ENCODE results near the gene TP53I13. TPM values are rescaled to one million over a fixed set of nuclear protein-coding genes. Genes with fewer than 3 reads are reported as not detected.

Gene TP53I13
- total RNA-seq, 1 experiment from 2014 or later: 123 TPM

- H3K36me3 ChIP-seq (ENCODE audit: control insufficient read depth, insufficient read depth, low read length): 0 out of 2 replicates have a peak, but pooled peaks cover 2% of the 10 kb centered on the region
- no peaks in the 10 kb centered on the region for H3K27me3 ChIP-seq (ENCODE audit: control insufficient read depth, insufficient read depth, low read length)
- no peaks in the 10 kb centered on the region for H3K4me1 ChIP-seq (ENCODE audit: control insufficient read depth, insufficient read depth, low read length)
- ATAC-seq (no peak), DNase-seq (ENCODE audit: low read depth, low spot score) (no peak)
- intact Hi-C loops (cut with micrococcal nuclease; ENCODE audit: unreplicated experiment) (no loop called here), in situ Hi-C loops (cut with HindIII; ENCODE audit: low pct_unique_long_range_greater_than_20kb, low sequenced_read_pairs) (no loop called here)
- no TSS peak for BruUV-seq (replicated peaks)
- H3K27ac ChIP-seq (ENCODE audit: low read length): no peak overlapping the region
- CTCF ChIA-PET: interaction anchor here (0.5 kb wide), 1 partner anchor 225 kb away, joined by 8 read pairs; no protein-coding TSS in a partner anchor
- no peaks in the 10 kb centered on the region for H3K9me3 ChIP-seq (ENCODE audit: control insufficient read depth, insufficient read depth, low read depth, low read length)
- no peak overlapping the region for H3K4me3 ChIP-seq (ENCODE audit: low read depth in 2 of 2, low read length in 2 of 2)
- TF ChIP-seq CTCF (IDR thresholded peaks at IDR 0.05): no peak
- TF ChIP-seq POLR2AphosphoS5 (IDR thresholded peaks at IDR 0.05; ENCODE audit: low read depth, low read length): no peak
- TF ChIP-seq SIN3A (IDR thresholded peaks at IDR 0.05; ENCODE audit: borderline replicate concordance, insufficient read depth, low read depth, low read length): no peak
- TF ChIP-seq REST (IDR thresholded peaks at IDR 0.05; ENCODE audit: insufficient read depth in 1 of 2, low read depth in 2 of 2, low read length in 1 of 2): no peak
- TF ChIP-seq TCF7L2 (IDR thresholded peaks at IDR 0.05; ENCODE audit: low read depth, low read length): no peak
- POLR2A ChIA-PET: no interaction called here
Measured at GRCh38 chr17:29577001-29577370, 8.5 kb downstream of the TP53I13 start.

- no peak for TF ChIP-seq TCF7L2 (IDR thresholded peaks at IDR 0.05; ENCODE audit: low read depth, low read length)
- no peak for TF ChIP-seq REST (IDR thresholded peaks at IDR 0.05; ENCODE audit: insufficient read depth in 1 of 2, low read depth in 2 of 2, low read length in 1 of 2)
- no peak for TF ChIP-seq SIN3A (IDR thresholded peaks at IDR 0.05; ENCODE audit: borderline replicate concordance, insufficient read depth, low read depth, low read length)
- no peak for TF ChIP-seq POLR2AphosphoS5 (IDR thresholded peaks at IDR 0.05; ENCODE audit: low read depth, low read length)
- TF ChIP-seq CTCF (IDR thresholded peaks at IDR 0.05): no peak
- ChIA-PET POLR2A (no interaction called here), CTCF (no interaction called here)
- DNase-seq (ENCODE audit: low read depth, low spot score) (no peak), ATAC-seq (no peak)
- H3K27me3 ChIP-seq (ENCODE audit: control insufficient read depth, insufficient read depth, low read length): no peaks in the 10 kb centered on the region
- in situ Hi-C loops (cut with HindIII; ENCODE audit: low pct_unique_long_range_greater_than_20kb, low sequenced_read_pairs) (no loop called here), intact Hi-C loops (cut with micrococcal nuclease; ENCODE audit: unreplicated experiment) (no loop called here)
- H3K4me1 ChIP-seq (ENCODE audit: control insufficient read depth, insufficient read depth, low read length): no peaks in the 10 kb centered on the region
- H3K27ac ChIP-seq (ENCODE audit: low read length): no peak overlapping the region
- H3K9me3 ChIP-seq (ENCODE audit: control insufficient read depth, insufficient read depth, low read depth, low read length): no peaks in the 10 kb centered on the region
- BruUV-seq (replicated peaks): no TSS peak
- 0 out of 2 replicates have a peak, but pooled peaks cover 2% of the 10 kb centered on the region for H3K36me3 ChIP-seq (ENCODE audit: control insufficient read depth, insufficient read depth, low read length)
- no peak overlapping the region for H3K4me3 ChIP-seq (ENCODE audit: low read depth in 2 of 2, low read length in 2 of 2)
Measured at GRCh38 chr17:29577385-29578211, 9.1 kb downstream of the TP53I13 start.

All from Panc1 (cell line).